NCI-H524 (cell line): ENCODE data around the gene LYPD6B.

Source experiments
- DNase-seq, 2 experiments: peaks; one replicate each; lab custom pipeline; 2025; lab: John Stamatoyannopoulos, UW

The LYPD6B gene

DNA sequence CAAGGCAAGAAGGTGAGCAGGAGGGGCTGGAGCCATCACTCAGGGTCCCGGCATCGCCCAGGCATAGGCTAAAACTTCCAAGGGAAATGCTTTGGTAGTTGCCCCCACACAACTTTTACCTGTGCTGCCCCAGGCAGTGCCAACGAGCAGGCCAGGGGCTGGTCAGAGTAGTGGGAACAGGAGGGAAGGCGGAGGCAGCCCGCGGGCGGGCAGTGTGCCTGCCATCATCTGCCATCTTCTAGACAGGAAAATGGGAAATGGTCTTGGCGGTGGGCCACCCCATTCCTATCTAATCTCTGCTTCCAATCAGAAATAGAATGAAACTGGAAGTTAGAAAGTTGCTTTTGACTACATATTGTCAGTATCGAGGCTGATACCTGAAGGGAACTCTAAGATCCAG, 26.0 kb upstream of the LYPD6B start:
- no peak for DNase-seq

DNA sequence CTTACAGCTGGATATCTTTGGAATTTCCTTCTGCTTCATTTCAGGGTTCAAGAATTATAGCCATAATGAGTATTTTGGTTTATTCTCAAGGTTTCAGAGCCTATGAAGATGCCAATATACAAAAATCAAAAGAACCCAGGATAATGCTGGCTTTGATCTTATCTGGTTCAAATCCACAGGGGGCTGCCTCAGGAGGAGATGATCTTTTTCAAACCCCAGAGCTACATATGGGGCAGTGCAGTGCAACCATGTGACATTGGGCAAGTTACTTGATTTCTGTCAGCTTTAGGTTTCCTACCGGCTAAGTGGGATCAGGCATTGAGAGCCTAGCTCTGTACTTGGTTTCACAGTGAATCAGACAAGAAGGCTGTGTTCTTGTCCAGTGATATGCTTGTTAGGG, 23.0 kb upstream of the LYPD6B start:
- DNase-seq: no peak

DNA sequence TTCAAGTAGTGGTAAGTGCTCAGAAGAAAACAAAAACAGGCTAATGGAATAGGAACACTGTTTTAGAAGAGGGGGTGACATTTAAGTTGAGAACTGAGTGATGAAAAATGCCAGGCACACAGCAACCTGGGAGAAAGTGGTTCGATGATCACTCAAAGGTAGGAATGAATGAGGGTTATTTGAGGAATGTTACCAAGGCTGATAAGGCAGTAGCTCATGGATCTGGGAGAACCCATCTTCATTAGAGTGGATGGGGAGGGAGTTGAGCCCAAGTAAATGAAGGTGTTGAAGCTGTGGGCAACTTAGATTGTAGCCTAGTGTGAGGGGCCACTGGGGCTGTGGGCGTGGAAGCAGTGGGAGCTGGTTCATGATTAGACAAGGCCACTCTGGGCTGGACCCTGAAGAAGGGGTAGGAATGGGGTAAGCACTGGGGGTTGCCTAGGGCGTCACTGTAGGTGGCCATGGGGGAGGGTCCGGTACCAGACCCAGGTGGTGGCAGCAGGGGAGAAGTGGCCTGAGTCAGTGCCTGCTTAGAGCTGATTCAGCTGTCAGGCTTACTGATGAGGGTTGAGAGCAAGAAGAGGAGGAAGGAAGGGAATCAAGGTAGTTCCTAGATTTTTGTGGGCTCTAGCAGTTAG, 22.5 kb upstream of the LYPD6B start:
- no peak for DNase-seq

GRCh38 chr2:149017116-149017985, 21.1 kb upstream of the LYPD6B start:
- peak; percentile 47 to 78 for DNase-seq

DNA sequence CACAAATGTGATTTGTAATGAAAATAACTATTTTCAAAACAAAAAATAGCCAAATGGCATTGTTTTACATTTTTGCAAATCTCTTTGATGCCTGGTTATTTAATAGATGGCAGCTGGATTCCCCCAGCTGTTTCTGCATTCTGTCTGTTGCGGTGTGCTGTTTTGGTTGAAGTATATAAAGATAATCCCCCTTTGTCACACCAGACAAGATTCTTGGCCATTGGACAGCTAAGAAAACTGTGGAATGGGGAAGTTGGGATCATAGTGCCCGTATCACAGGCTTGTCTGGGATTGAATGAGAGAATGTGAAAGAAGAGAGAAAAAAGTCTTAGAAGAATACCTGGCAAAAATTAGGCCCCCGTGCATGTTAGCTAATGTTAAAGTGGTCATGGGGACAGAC, 19.5 kb upstream of the LYPD6B start:
- no peak for DNase-seq

GRCh38 chr2:149019768-149020167, 18.7 kb upstream of the LYPD6B start:
- no peak for DNase-seq

DNA sequence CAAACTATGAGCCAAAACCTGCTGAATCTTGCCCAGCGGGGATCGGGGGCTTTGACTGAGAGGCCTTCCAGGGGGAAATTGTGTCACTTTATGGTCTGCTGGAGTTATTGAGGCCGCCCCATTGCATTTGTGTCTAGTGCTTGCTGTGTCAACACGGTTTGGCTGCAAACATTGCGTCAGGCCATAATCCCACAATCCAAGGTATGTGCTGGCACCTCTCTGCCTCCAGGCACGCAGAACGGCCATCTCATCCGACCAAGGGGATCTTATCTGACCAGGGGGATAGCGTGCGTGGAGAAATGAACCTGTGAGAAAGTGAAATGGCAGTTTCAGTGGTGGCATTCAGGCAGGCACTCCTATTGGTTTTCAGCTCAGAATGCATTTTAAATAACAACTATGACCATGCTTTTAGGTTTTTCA, 18.1 kb upstream of the LYPD6B start:
- DNase-seq: no peak

- DNase-seq: no peak
Measured at GRCh38 chr2:149021271-149021719, 17.2 kb upstream of the LYPD6B start.

DNA sequence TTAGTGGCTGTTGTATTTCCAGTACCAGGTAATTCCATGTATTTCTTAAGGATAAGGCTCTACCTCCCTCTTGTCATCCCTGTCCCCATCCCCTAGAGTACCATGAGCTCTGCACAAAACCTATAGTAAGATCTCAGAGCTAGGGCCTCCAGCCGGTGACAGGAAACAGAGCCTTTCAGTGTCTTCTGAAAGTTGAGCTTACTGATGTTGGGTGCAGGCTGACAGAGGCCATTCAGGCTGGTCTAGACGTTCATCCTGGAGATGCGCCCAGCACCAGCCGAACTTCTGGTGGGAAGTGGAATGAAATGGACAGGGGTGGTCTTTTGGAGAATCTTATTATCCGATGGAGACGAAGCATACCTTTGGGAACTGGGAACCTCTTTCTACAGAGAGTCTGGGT, 16.7 kb upstream of the LYPD6B start:
- no peak for DNase-seq

GRCh38 chr2:149023091-149023490, 15.4 kb upstream of the LYPD6B start:
- no peak for DNase-seq

- DNase-seq: no peak
Measured at GRCh38 chr2:149027590-149028250, 10.8 kb upstream of the LYPD6B start.

DNA sequence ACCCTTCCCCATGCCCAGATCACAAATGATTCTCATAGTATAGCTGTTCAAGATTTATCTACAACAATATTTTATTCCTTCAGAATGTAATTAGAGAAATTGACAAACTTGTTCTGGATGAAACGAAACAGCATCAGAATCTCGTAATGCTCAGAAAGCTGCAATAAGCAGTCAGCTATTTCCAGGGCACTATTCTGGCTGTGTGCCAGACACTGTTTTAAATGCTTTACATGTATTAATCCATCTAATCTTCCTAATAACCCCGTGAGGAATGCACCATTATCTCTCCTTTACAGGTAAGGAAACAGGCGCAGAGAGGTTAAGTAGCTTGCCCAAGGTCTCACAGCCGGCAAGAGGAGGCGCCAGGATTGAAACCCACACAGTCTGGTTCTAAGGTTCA, 10.1 kb upstream of the LYPD6B start:
- peak in 1 of 2 experiments; percentile 11 for DNase-seq

GRCh38 chr2:149028891-149029290, 9.6 kb upstream of the LYPD6B start:
- DNase-seq: no peak

DNA sequence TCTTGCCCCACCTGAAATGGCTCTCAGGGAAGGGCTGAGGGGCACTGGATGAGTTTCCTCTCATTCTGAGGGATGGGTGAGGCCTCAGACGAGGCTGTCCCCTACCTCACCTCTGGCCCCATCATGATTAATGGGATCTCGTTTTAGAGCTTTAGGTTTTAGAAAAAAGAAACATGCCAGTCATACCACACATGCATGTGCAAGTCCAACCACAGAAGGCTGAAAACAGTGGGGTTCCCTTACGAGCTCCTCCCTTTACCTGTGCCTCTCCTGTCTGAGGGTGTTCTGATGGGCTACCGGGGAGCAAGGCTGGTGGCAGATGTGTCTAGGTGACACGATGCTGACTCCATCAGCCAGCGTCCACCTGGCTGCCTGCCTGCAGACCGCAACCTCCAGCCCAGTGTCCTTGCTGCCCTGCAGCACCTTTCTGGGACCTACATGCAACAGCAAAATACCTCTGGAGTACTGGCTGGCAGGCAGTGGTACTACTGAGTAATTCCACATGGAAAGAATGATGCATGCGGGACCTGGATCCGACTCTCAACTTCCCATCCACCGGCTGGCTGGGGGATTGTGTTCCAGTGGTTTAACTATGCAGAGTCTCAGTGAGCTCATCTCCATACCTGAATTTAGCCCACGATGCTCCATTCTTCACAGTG, 9.1 kb upstream of the LYPD6B start:
- no peak for DNase-seq

DNA sequence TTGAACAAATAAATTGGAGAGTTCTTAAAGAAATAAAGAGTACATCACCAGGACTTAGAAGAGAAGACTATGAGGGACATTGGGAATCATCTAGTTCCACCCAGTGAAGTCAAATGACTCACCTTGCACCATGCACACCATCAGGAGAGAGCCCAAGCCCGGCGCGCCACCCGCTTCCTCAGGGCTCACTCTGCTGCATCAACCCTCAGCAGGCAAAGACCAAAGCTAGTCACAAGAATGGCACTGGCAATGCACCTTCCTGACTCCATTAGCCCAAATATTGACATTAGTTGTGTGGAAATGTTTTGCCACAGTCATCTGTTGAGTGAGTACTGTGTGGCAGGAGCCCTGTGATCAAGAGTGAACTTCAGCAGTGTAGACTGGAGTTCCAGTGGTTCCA, 7.1 kb upstream of the LYPD6B start:
- DNase-seq: no peak

- no peak for DNase-seq
Measured at GRCh38 chr2:149033716-149034115, 4.8 kb upstream of the LYPD6B start.

DNA sequence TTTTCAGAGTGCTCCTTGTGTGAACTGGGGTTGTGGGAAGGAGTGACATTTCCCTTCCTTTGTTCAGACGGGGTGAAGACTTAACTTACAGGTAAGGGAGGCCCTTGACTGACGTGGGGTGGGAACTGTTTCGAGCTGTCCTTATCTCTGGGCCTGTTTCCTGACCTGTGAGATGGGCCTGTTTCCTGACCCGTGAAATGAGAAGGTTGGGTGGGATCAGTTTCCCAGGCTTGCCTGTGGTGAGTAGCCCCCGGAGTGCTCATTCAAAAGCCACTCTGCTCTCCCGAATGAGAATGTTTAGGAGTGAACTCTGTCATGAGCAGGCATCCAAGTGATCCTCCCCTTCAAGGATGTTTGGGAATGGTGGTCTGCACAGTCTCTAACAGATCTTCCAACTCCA, 4.1 kb upstream of the LYPD6B start:
- no peak for DNase-seq

DNA sequence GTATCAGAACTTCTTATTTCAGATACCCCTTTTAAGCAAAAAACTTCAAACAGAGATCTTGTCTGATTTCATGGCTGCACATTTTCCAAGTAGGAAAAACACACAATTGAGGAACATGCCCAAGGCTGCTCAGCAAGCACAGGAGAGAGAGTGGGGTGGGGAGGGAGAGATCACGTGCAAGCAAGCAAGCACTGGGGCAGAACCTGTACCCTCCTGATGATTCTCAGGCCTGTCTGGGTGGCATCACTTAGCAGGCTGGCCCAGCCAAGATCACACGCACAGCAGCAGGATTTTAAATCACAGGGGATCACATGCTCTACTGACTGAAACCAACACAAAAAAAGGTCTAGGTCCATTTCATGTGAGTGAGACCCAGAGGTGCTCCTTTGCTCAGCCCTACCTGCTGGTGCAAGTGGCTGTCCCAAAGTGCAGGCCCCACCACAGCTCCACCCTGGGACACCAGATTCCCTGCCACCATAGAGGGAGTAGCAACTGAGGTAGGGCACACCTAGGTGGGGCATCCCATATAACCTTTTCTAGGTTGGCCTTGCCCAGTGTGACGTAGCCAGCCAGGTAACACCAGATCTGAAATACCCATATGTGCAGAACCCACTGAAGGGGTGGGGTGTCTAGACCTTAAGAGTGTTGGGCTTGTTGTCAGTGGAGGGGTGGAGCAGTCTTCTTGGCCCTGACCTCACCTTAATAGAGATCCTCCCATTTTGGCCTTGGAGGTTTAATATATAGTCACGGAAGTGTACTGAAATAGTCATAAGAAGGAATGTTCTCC, 1.8 kb upstream of the LYPD6B start:
- DNase-seq: no peak

DNA sequence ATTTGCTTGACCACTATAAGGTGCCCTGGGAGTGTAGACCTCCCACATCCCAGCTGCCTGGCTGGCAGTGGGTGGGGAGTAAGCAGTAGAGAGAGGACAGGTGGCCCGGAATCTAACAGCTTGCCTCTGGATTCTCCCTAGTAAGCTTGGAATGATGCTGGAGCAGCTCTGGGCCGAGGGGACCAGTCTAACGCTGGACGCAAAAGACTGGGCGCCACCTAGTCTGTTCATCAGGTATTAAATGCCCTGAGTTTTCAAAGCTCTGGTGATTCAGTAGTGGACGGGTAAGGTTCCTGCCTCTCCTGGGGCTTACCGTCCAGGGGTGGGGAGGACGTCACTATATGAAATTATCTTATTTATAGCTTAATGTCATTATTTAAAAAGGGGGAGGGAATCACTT, 648 bp upstream of the LYPD6B start:
- DNase-seq: peak; percentile 21 to 67

GRCh38 chr2:149039213-149039724, 770 bp downstream of the LYPD6B start:
- DNase-seq: no peak

DNA sequence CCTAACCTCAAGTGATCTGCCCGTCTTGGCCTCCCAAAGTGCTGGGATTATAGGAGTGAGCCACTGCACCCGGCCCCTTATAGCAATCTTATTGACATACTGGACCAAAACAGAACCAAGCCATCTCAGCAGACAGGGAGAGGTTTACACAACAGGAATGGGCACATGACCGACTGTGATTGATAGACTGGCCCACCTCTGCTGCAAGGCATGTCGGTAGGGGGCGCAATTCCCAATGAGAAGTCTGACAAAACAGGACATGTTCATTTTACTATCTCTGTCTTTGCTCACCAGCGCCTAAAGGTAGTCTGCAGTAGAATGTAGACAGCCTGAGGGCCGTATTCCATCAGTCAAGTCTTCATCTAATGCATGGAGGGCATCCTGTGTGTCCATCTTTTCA, 2.0 kb downstream of the LYPD6B start:
- peak in 1 of 2 experiments; percentile 13 for DNase-seq
